Tibial nerve (tissue), 4 donors: Measurements from ENCODE around the gene CA9. TPM values are rescaled to one million over a fixed set of nuclear protein-coding genes. Genes with fewer than 3 reads are reported as not detected.
A peak's percentile ranks its signal among the peaks of the same experiment; 100 is the strongest.

Experiments
- DNase-seq, 2 donors: peaks; one replicate each; pipeline ENCODE4 v3.0.0-alpha.2; 2019; ENCODE audit warnings: low spot score in 2 of 2
- H3K27ac ChIP-seq, 4 donors: fragments of 200-600 bp; sonication (generic) in 3 of 4; one replicate each; pipeline ENCODE4 v1.5.1; 2017 to 2019; ENCODE audit warnings: mild to moderate bottlenecking in 1 of 4
- H3K27me3 ChIP-seq, 2 donors: fragments of 200-600 bp; sonication (generic) in 1 of 2; one replicate each; pipeline versions ENCODE4 v1.5.1 to v1.6.0; 2017 to 2019
- H3K36me3 ChIP-seq, 3 donors: fragments of 200-600 bp; sonication (generic); one replicate each; pipeline ENCODE4 v1.5.1; 2018 to 2019
- H3K4me1 ChIP-seq, 4 donors: fragments of 200-600 bp; sonication (generic) in 3 of 4; one replicate each; pipeline ENCODE4 v1.5.1; 2017 to 2019
- H3K4me3 ChIP-seq, 4 donors: fragments of 200-600 bp; sonication (generic) in 3 of 4; one replicate each; pipeline ENCODE4 v1.5.1; 2017 to 2019; ENCODE audit warnings: mild to moderate bottlenecking in 1 of 4, moderate library complexity in 1 of 4
- H3K9me3 ChIP-seq, 4 donors: fragments of 200-600 bp; sonication (generic) in 3 of 4; one replicate each; pipeline ENCODE4 v1.5.1; 2017 to 2019
- CTCF ChIP-seq, 5 experiments: fragments of 200-600 bp in 3 of 5; fragments of 450-650 bp in 2 of 5; sonication (generic) in 3 of 5; IDR thresholded peaks; one replicate each; pipeline ENCODE4 v1.5.1; 2016 to 2019; ENCODE audit warnings: antibody characterized with exemption in 5 of 5, mild to moderate bottlenecking in 3 of 5, moderate library complexity in 2 of 5
- EP300 ChIP-seq, 2 donors: sonication (generic); formaldehyde crosslinking; IDR thresholded peaks; one replicate each; pipeline ENCODE4 v1.6.1; 2017; ENCODE audit warnings: antibody characterized with exemption in 2 of 2, mild to moderate bottlenecking in 1 of 2
- POLR2A ChIP-seq, 2 donors: fragments of 450-650 bp; IDR thresholded peaks; one replicate each; pipeline ENCODE4 v1.6.1; 2017; ENCODE audit warnings: antibody characterized with exemption in 2 of 2, mild to moderate bottlenecking in 2 of 2, moderate library complexity in 2 of 2
- WGBS, 2 donors: methylation state at CpG; one replicate each; pipeline ENCODE4 v1.1.5; 2018; 5-methylcytosine and 5-hydroxymethylcytosine counted together
- total RNA-seq, 4 donors: library from RNA; depleted of rRNA; stranded (reverse); fragments of >200 nt; gene quantifications; one replicate each; pipeline ENCODE4 v1.1.0, GENCODE V29; 2016

The CA9 gene
- total RNA-seq, 4 donors from 2014 or later, result 0.84 TPM; not detected in 3

DNA sequence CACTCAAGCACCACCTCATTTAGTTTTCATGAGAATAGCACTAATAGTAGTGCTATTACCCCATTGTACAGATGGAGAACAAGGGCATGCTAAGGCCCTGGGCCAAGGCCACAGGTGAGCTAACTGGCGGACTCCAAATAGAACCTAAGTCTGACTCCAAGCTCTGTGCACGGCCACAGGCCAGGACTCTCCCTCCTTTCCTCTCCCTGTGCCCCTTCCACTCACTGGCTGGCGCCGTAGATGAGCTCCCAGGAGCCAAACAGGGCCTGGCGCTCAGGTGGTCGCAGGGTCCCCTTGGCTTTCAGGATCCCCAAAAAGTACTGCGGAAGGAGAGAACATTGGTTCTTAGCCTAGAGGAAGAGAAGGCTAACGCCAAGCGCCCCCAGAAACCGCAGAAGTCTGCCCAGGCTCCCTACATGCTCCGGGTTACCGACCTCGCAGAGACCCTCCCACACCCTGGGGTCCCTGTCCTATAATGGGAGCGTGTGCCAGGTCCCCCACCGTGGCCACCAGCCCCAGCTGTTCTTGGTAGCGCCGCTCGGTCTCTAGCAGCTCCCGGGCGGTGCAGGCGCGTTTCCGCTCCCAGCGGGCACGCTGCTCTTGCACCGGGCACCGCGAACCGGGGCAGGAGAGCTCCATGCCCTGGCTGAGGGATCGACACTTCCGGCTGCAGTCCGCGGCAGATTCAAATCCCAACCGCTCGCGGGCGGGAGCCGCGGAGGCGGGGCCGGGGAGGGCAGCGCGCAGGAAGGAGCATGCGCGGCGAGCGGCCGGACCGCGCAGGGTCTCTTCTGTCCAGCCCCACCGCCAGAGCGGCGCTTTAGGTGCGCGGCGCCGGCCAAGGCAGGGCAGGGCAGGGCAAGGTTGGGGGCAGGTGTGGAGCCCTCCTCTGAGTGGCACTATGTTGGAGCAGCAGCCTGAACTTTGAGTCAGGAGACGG is 8.9 kb upstream of the CA9 start, which contains the start of gene ARHGEF39:
ARHGEF39 (minus strand) TSS at position 665 of the 940 bp plus-strand sequence; CDS start at position 639, 26 bp downstream.
- H3K4me1 ChIP-seq, result peaks cover 0 to 34% (median 0%) of the 10 kb centered on the region in 4 donors
- no peaks in the 10 kb centered on the region for H3K27me3 ChIP-seq
- peaks cover 0 to 14% (median 0%) of the 10 kb centered on the region in 3 donors for H3K36me3 ChIP-seq
- 5 to 7% methylated on average over 41 to 51 of the region's 58 CpGs for WGBS, 2 donors
- H3K9me3 ChIP-seq, result no peaks in the 10 kb centered on the region
- DNase-seq, result peak; percentile 47 to 55
- H3K27ac ChIP-seq, result peak within 1 kb of the TSS; percentile 11 to 87 (median 53)
- peak in 1 of 2 donors; percentile 32 for TF ChIP-seq POLR2A (IDR thresholded peaks at IDR 0.05)
- TF ChIP-seq EP300 (IDR thresholded peaks at IDR 0.05), result peak in 1 of 2 donors; percentile 68
- peak in 1 of 5 experiments; percentile 26 for TF ChIP-seq CTCF (IDR thresholded peaks at IDR 0.05)
- H3K4me3 ChIP-seq, result peak within 1 kb of the TSS; percentile 41 to 60 (median 50)

GRCh38 chr9:35665471-35665818 is 8.3 kb upstream of the CA9 start:
- H3K4me1 ChIP-seq, result peaks cover 0 to 28% (median 0%) of the 10 kb centered on the region in 4 donors
- DNase-seq, result no peak
- peaks cover 0 to 10% (median 0%) of the 10 kb centered on the region in 3 donors for H3K36me3 ChIP-seq
- H3K9me3 ChIP-seq, result no peaks in the 10 kb centered on the region
- TF ChIP-seq POLR2A (IDR thresholded peaks at IDR 0.05) (no peak), EP300 (IDR thresholded peaks at IDR 0.05) (no peak), CTCF (IDR thresholded peaks at IDR 0.05) (no peak)
- H3K27ac ChIP-seq, result peak overlapping the region; percentile 11 to 87 (median 53)
- H3K4me3 ChIP-seq, result peak overlapping the region; percentile 41 to 60 (median 50)
- 26 to 31% methylated on average over 5 of the region's 5 CpGs for WGBS, 2 donors
- H3K27me3 ChIP-seq, result no peaks in the 10 kb centered on the region

DNA sequence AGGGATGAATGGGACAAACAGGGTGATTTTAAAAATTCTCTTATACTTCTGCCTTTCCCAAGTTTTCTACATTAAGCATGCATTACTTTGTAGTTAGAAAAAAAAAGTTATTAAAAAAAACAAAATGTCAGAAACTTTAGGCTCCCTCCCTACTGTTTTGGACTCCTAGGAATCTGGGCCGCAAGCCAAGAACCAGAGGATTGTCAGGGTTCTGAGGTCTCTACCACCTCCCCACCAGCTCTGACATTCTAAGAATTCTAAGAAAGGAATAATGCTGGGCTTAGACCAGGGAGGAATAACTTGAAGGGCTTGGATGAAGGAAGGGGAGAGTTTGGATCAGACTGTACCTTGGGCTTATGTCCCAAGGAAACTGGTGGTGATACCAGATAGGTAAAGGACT is 7.7 kb upstream of the CA9 start:
- no peaks in the 10 kb centered on the region for H3K27me3 ChIP-seq
- H3K9me3 ChIP-seq, result no peaks in the 10 kb centered on the region
- no peak for TF ChIP-seq POLR2A (IDR thresholded peaks at IDR 0.05)
- no peak for TF ChIP-seq EP300 (IDR thresholded peaks at IDR 0.05)
- no peak for TF ChIP-seq CTCF (IDR thresholded peaks at IDR 0.05)
- H3K27ac ChIP-seq, result no peak overlapping the region
- no peak for DNase-seq
- H3K4me3 ChIP-seq, result no peak overlapping the region
- H3K36me3 ChIP-seq, result peaks cover 0 to 4% (median 0%) of the 10 kb centered on the region in 3 donors
- peaks cover 0 to 22% (median 0%) of the 10 kb centered on the region in 4 donors for H3K4me1 ChIP-seq
- 34 to 50% methylated on average over 1 of the region's 1 CpG for WGBS, 2 donors

DNA sequence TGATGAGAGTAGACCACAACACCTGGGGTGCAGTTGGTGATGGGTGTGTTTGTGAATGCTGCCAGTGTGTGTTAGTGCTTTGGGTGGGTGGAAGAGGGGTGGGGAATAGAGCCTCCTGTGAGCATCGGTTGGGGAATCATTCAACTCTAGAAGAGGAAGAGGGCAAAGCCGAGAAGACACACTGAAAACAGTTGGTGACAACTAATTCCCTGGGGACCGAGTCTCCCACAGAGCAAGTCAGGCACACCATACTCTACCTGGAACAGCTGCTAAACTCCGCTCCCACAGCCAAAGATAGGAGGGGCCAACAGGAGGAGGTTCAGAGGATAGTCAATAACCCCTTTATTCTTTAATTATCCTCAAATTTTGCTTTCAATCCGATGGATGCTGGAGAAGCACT is 7.2 kb upstream of the CA9 start:
- Histone ChIP-seq H3K4me1 (peaks cover 0 to 17% (median 0%) of the 10 kb centered on the region in 4 donors), H3K27ac (no peak overlapping the region), H3K9me3 (no peaks in the 10 kb centered on the region), H3K4me3 (no peak overlapping the region), H3K36me3 (peaks cover 0 to 4% (median 0%) of the 10 kb centered on the region in 3 donors), H3K27me3 (no peaks in the 10 kb centered on the region)
- 69 to 88% methylated on average over 5 of the region's 5 CpGs for WGBS, 2 donors
- TF ChIP-seq CTCF (IDR thresholded peaks at IDR 0.05) (no peak), EP300 (IDR thresholded peaks at IDR 0.05) (no peak), POLR2A (IDR thresholded peaks at IDR 0.05) (no peak)
- DNase-seq, result no peak

DNA sequence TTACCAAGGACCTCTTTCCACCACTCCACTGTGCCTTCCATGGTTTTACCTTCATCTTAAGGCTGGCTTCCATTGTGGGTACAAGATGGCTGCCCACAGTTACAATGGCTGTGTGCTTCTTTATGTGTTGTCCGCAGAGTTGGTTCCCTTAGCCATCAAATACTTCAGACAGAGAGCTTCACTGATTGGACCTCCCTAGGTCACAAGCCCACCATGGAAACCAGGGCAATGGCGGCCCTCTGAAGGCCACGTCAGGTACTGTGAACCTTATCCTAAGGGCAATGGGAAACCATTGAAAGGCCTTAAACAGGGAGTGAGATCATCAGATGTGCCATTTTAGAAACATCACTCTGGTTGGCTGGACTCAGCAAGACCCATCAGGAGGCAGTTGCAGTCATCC is 5.8 kb upstream of the CA9 start:
- WGBS, 2 donors, result 97 to 98% methylated on average over 3 of the region's 3 CpGs
- no peaks in the 10 kb centered on the region for H3K36me3 ChIP-seq
- H3K27ac ChIP-seq, result no peak overlapping the region
- no peaks in the 10 kb centered on the region for H3K27me3 ChIP-seq
- no peak overlapping the region for H3K4me3 ChIP-seq
- peaks cover 0 to 12% (median 0%) of the 10 kb centered on the region in 4 donors for H3K4me1 ChIP-seq
- DNase-seq, result no peak
- TF ChIP-seq CTCF (IDR thresholded peaks at IDR 0.05), result no peak
- no peak for TF ChIP-seq POLR2A (IDR thresholded peaks at IDR 0.05)
- TF ChIP-seq EP300 (IDR thresholded peaks at IDR 0.05), result no peak
- H3K9me3 ChIP-seq, result no peaks in the 10 kb centered on the region
